ENCODE measurements around the gene WRAP53.

DNA sequence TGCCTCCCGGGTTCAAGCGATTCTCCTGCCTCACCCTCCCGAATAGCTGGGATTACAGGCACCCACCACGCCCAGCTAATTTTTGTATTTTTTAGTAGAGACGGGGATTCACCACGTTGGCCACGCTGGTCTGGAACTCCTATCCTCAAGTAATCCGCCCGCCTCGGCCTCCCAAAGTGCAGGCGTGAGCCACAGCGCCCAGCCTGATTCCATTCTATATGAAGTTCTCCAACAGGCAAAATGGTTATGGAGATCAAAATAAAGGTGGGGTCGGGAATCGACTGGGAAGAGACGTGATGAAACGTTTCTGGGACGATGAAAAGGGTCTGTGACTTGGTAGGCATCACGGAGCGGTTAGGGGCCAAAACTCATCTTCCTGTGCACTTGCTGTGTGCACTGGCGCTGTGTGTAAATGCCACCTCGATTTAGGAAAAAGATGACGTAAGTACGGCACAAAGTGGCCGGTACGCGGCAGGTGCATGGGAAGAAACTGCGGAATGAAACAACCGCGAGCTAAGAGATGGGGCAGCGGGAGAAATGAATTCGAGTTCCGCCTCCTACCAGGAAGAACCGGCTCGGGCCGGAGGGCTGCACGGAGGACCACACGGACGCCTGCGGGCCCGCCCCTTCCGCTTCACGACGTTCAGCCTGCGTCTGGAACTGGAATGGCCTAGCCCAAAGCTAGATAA lies 2.6 kb upstream of the WRAP53 start:
- 0 out of 2 replicates have a peak, but pooled peaks have one; percentile 3 for TF ChIP-seq KDM5A (IDR thresholded peaks at IDR 0.05; ENCODE audit: borderline replicate concordance, low read length)
- no peak for TF ChIP-seq TOE1 (CRISPR knock-in tag; IDR thresholded peaks at IDR 0.05)
- TF ChIP-seq RAD51 (IDR thresholded peaks at IDR 0.05; ENCODE audit: borderline replicate concordance): no peak
- TF ChIP-seq, protein P1, sequence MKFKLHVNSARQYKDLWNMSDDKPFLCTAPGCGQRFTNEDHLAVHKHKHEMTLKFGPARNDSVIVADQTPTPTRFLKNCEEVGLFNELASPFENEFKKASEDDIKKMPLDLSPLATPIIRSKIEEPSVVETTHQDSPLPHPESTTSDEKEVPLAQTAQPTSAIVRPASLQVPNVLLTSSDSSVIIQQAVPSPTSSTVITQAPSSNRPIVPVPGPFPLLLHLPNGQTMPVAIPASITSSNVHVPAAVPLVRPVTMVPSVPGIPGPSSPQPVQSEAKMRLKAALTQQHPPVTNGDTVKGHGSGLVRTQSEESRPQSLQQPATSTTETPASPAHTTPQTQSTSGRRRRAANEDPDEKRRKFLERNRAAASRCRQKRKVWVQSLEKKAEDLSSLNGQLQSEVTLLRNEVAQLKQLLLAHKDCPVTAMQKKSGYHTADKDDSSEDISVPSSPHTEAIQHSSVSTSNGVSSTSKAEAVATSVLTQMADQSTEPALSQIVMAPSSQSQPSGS (CRISPR knock-in tag; IDR thresholded peaks at IDR 0.05): no peak; the same call in 1 of the 2 replicates
- TF ChIP-seq, protein P2, sequence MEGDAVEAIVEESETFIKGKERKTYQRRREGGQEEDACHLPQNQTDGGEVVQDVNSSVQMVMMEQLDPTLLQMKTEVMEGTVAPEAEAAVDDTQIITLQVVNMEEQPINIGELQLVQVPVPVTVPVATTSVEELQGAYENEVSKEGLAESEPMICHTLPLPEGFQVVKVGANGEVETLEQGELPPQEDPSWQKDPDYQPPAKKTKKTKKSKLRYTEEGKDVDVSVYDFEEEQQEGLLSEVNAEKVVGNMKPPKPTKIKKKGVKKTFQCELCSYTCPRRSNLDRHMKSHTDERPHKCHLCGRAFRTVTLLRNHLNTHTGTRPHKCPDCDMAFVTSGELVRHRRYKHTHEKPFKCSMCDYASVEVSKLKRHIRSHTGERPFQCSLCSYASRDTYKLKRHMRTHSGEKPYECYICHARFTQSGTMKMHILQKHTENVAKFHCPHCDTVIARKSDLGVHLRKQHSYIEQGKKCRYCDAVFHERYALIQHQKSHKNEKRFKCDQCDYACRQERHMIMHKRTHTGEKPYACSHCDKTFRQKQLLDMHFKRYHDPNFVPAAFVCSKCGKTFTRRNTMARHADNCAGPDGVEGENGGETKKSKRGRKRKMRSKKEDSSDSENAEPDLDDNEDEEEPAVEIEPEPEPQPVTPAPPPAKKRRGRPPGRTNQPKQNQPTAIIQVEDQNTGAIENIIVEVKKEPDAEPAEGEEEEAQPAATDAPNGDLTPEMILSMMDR (CRISPR knock-in tag; IDR thresholded peaks at IDR 0.05): no peak
